HG02571 (cell line): ENCODE results near the gene HOXD11.

Source experiments
- ATAC-seq: cut with Tn5 transposase; IDR thresholded peaks from one replicate; pipeline ENCODE4 v1.9.1; 2021; ENCODE audit warnings: mild to moderate bottlenecking, moderate library complexity; ENCODE audit not compliant: unreplicated experiment

HOXD11 gene

GRCh38 chr2:176106581-176107539 is at the start of gene HOXD11:
Gene HOXD11 (plus strand): TSS chr2:176107280. CDS start chr2:176107356, 76 bp downstream.
- ATAC-seq: no peak

- no peak for ATAC-seq
Observed at GRCh38 chr2:176063958-176064357, 43.1 kb upstream of the HOXD11 start.

GRCh38 chr2:176066645-176067588 is 40.2 kb upstream of the HOXD11 start:
- ATAC-seq: no peak

- no peak for ATAC-seq
Observed at GRCh38 chr2:176067589-176068418, 39.3 kb upstream of the HOXD11 start.

- ATAC-seq: no peak
Observed at GRCh38 chr2:176068419-176068832, 38.7 kb upstream of the HOXD11 start.

- no peak for ATAC-seq
Observed at GRCh38 chr2:176071330-176072291, 35.5 kb upstream of the HOXD11 start.

GRCh38 chr2:176072292-176072669 is 34.8 kb upstream of the HOXD11 start:
- no peak for ATAC-seq

GRCh38 chr2:176072951-176073904 is 33.9 kb upstream of the HOXD11 start:
- ATAC-seq: no peak

GRCh38 chr2:176074919-176075425 is 32.1 kb upstream of the HOXD11 start:
- no peak for ATAC-seq

- no peak for ATAC-seq
Observed at GRCh38 chr2:176075481-176075880, 31.6 kb upstream of the HOXD11 start.

- no peak for ATAC-seq
Observed at GRCh38 chr2:176076063-176076462, 31.0 kb upstream of the HOXD11 start.

GRCh38 chr2:176076796-176077195 is 30.3 kb upstream of the HOXD11 start:
- no peak for ATAC-seq

GRCh38 chr2:176078541-176079284 is 28.4 kb upstream of the HOXD11 start:
- ATAC-seq: no peak

GRCh38 chr2:176079285-176079830 is 27.7 kb upstream of the HOXD11 start:
- no peak for ATAC-seq

- ATAC-seq: no peak
Observed at GRCh38 chr2:176079831-176080539, 27.1 kb upstream of the HOXD11 start.

- no peak for ATAC-seq
Observed at GRCh38 chr2:176080540-176081375, 26.3 kb upstream of the HOXD11 start.
